Thoracic aorta (tissue), 2 donors: ENCODE results near the gene THBS3. TPM values are rescaled to one million over a fixed set of nuclear protein-coding genes. Genes with fewer than 3 reads are reported as not detected.

Source experiments
- ATAC-seq: fragments of 150-250 bp; one replicate; pipeline ENCODE4 v1.8.0; 2017; ENCODE audit warnings: low read depth; ENCODE audit not compliant: insufficient number of reproducible peaks, low FRiP score
- DNase-seq: peaks from one replicate; pipeline ENCODE4 v3.0.0-alpha.2; 2020; ENCODE audit warnings: low spot score
- H3K27ac ChIP-seq, 2 donors: fragments of 200-600 bp; sonication (generic); 1 replicate in 1 of 2; 2 replicates in 1 of 2; pipeline ENCODE4 v1.5.1; 2016; ENCODE audit warnings: mild to moderate bottlenecking in 2 of 2, moderate library complexity in 2 of 2
- H3K27me3 ChIP-seq: fragments of 200-600 bp; sonication (generic); replicated peaks from 2 replicates; pipeline ENCODE4 v1.6.0; 2016; ENCODE audit warnings: mild to moderate bottlenecking; ENCODE audit not compliant: insufficient read depth
- H3K36me3 ChIP-seq: fragments of 200-600 bp; sonication (generic); one replicate; pipeline ENCODE4 v1.5.1; 2016
- H3K4me1 ChIP-seq, 2 donors: fragments of 200-600 bp; sonication (generic); 1 replicate in 1 of 2; 2 replicates in 1 of 2; pipeline versions ENCODE4 v1.5.1 to v1.6.0; 2016; ENCODE audit warnings: low read depth in 2 of 2, mild to moderate bottlenecking in 1 of 2; ENCODE audit not compliant: control insufficient read depth in 1 of 2
- H3K4me3 ChIP-seq: fragments of 200-600 bp; sonication (generic); 2 replicates; pipeline ENCODE4 v1.5.1; 2016; ENCODE audit warnings: mild to moderate bottlenecking
- H3K9me3 ChIP-seq: fragments of 200-600 bp; sonication (generic); 2 replicates; pipeline ENCODE4 v1.5.1; 2016
- total RNA-seq, 2 donors: library from RNA; depleted of rRNA; stranded (reverse); fragments of >200 nt; gene quantifications; one replicate each; pipeline versions ENCODE4 v1.1.0 to v1.2.3, GENCODE V29; 2016
- TF ChIP-seq, protein P1 (sequence below): fragments of 200-600 bp; sonication (generic); IDR thresholded peaks from one replicate; pipeline ENCODE4 v1.5.1; 2019; ENCODE audit warnings: antibody characterized with exemption

The THBS3 gene
- 10 to 100 TPM; 45.3 to 81.6 TPM for total RNA-seq

DNA sequence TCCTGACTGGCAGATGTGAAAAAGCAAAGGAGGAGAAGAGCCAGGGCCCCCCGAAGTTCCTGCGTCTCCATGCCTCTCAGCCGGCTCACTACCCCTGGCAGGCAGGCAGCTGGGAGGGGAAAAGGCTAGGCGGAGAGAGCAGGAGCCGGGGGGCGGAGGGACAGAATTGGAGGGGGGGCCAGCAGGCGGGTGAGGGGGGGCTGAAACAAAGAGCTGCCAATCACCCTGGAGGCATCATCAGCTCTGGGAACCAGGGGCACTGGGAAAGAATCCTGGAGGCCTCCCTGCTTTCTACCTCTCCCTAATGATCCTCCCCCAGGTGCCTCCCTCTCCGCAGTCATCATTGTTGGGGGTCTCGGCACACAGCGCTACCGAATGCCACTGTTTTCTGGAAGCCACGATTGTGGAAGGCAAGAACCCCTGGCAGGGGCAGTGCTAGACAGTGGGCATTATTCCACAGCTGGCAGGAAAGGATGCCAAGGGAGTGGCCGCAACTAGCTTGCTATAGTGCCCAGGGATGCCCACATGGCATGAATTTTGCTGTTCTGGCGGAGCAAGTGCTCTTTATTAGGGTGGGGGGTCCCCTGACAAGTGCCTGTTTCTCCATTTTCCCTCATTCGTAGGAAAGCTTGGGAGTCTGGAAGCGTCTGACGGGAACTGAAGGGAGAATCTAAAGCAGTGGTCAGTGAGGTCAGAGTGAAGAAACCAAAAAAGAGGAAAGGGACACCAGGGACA is at the start of gene THBS3:
Gene THBS3 (minus strand): TSS at position 92 of the 735 bp plus-strand sequence. CDS start 21 bp downstream, at position 71.
- Histone ChIP-seq H3K4me3 (peak within 1 kb of the TSS; percentile 89), H3K27me3 (no peaks in the 10 kb centered on the region), H3K4me1 (peaks cover 18 to 36% of the 10 kb centered on the region in 2 donors), H3K9me3 (no peaks in the 10 kb centered on the region), H3K36me3 (no peaks in the 10 kb centered on the region), H3K27ac (peak within 1 kb of the TSS; percentile 97 to 100)
- DNase-seq (no peak), ATAC-seq (peak; percentile 29)
- TF ChIP-seq, protein P1, sequence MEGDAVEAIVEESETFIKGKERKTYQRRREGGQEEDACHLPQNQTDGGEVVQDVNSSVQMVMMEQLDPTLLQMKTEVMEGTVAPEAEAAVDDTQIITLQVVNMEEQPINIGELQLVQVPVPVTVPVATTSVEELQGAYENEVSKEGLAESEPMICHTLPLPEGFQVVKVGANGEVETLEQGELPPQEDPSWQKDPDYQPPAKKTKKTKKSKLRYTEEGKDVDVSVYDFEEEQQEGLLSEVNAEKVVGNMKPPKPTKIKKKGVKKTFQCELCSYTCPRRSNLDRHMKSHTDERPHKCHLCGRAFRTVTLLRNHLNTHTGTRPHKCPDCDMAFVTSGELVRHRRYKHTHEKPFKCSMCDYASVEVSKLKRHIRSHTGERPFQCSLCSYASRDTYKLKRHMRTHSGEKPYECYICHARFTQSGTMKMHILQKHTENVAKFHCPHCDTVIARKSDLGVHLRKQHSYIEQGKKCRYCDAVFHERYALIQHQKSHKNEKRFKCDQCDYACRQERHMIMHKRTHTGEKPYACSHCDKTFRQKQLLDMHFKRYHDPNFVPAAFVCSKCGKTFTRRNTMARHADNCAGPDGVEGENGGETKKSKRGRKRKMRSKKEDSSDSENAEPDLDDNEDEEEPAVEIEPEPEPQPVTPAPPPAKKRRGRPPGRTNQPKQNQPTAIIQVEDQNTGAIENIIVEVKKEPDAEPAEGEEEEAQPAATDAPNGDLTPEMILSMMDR, result no peak

DNA sequence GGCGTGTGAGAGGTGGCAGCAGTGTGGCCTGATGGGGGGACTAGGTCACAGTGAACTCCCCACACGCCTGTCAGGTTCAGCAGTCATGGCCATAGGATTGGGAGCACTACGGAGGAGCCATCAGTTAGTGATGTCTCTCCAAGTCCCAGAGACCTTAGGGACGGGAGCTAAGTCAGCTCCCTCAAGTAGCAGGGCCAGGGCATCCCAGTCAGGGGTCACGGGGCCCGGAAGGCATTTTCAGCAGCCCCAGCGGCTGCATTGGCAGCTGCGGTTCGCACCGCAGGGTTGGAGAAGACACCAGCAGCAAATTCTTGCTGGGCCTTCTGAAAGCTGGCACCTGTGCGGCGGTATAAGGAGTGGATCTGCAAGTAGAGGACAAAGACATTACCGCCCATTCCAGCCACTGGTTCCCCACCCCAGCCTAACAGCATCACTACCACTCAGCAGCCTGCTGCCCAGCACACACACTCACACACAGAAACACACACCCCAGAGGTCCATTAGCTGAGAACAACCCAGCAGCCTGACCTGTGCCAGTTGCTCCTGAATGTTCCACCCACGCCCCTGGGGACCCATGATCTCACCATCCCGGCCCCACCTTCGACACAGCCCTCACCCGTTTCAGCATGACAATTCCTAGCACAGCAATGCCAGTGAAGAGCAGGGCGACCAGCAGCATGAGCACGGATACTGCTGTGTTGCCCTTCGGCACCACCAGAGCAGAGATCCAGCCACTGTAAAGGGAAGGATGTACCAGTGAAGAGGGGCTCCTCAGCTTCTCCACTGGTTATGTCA is 48.6 kb upstream of the THBS3 start:
- peaks cover 14 to 41% of the 10 kb centered on the region in 2 donors for H3K4me1 ChIP-seq
- ATAC-seq, result no peak

GRCh38 chr1:155255243-155256007 is 47.7 kb upstream of the THBS3 start, which contains the start of gene ENTREP3:
Gene ENTREP3, minus strand, starts transcription at chr1:155255483. Its CDS starts 606 bp downstream, at chr1:155254877.
- TF ChIP-seq, protein P1, result no peak
- H3K36me3 ChIP-seq, result peaks cover 10% of the 10 kb centered on the region
- peaks cover 16 to 40% of the 10 kb centered on the region in 2 donors for H3K4me1 ChIP-seq
- peak within 1 kb of the TSS; percentile 77 for H3K4me3 ChIP-seq
- ATAC-seq (peak; percentile 75), DNase-seq (peak; percentile 51)
- H3K9me3 ChIP-seq, result no peaks in the 10 kb centered on the region
- no peaks in the 10 kb centered on the region for H3K27me3 ChIP-seq
- H3K27ac ChIP-seq, result peak within 1 kb of the TSS; percentile 83 to 97

More for the DNA sequence above, 48.6 kb upstream of the THBS3 start:
- TF ChIP-seq, protein P1, result no peak
- Histone ChIP-seq H3K4me3 (peak overlapping the region; percentile 77), H3K27ac (peak overlapping the region; percentile 83 to 97), H3K36me3 (peaks cover 10% of the 10 kb centered on the region), H3K27me3 (no peaks in the 10 kb centered on the region), H3K9me3 (no peaks in the 10 kb centered on the region)
- no peak for DNase-seq

DNA sequence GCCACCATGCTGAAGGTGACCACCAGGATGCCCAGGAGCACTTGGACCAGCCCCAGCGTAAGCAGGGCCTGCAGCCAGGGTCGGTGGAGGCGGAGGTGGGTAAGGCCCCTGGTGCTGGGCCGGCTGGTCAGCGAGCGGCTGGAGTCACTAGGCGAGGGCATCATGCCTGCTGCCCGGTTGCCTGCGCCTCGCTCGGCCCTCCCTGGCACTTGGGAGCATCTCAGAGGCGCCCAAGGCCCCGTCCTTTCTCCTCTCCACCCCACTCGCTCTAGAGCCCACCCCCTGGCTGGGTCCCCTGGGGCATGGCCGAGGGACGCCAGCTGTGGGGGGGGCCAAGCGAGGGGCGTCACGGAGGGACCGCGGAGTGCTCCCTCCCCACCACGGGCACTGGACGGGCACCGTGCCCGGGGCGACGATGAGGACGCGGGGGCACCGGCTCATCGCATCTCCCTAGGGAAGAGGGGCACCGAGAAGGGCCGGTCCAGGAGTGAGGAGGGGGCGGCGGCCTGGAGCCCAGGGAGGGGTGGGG is 47.1 kb upstream of the THBS3 start:
- DNase-seq, result no peak
- peaks cover 16 to 41% of the 10 kb centered on the region in 2 donors for H3K4me1 ChIP-seq
- H3K27me3 ChIP-seq, result no peaks in the 10 kb centered on the region

More for the DNA sequence above, 47.1 kb upstream of the THBS3 start:
- H3K36me3 ChIP-seq, result peaks cover 10% of the 10 kb centered on the region
- no peak for ATAC-seq
- TF ChIP-seq, protein P1, result no peak
- H3K27ac ChIP-seq, result peak overlapping the region; percentile 83 to 97
- no peaks in the 10 kb centered on the region for H3K9me3 ChIP-seq
- H3K4me3 ChIP-seq, result peak overlapping the region; percentile 77
